HEK293T (cell line): ENCODE results near the gene PAPOLA.

Experiments used
- BHLHE40 ChIP-seq: fragments of 450-650 bp; IDR thresholded peaks from 2 replicates; pipeline ENCODE4 v1.6.1; 2016; ENCODE audit warnings: mild to moderate bottlenecking, moderate library complexity, borderline replicate concordance
- CTBP1 ChIP-seq: fragments of 450-650 bp; IDR thresholded peaks from 2 replicates; pipeline ENCODE4 v1.6.1; 2016; ENCODE audit warnings: borderline replicate concordance
- ELF4 ChIP-seq: fragments of 450-650 bp; IDR thresholded peaks from 2 replicates; pipeline ENCODE4 v1.6.1; 2017; ENCODE audit warnings: antibody characterized with exemption
- FOXA1 ChIP-seq: fragments of 450-650 bp; IDR thresholded peaks from 2 replicates; pipeline ENCODE4 v1.6.1; 2016; ENCODE audit warnings: mild to moderate bottlenecking
- FOXK2 ChIP-seq: fragments of 450-650 bp; IDR thresholded peaks from 2 replicates; pipeline ENCODE4 v1.6.1; 2016; ENCODE audit warnings: mild to moderate bottlenecking
- HDGF ChIP-seq: fragments of 450-650 bp; IDR thresholded peaks from 2 replicates; pipeline ENCODE4 v1.6.1; 2017; ENCODE audit warnings: antibody characterized with exemption, borderline replicate concordance
- L3MBTL2 ChIP-seq: fragments of 450-650 bp; conservative IDR thresholded peaks from 2 replicates; pipeline ENCODE4 v1.6.1; 2016; ENCODE audit warnings: mild to moderate bottlenecking
- LEF1 ChIP-seq: fragments of 450-650 bp; IDR thresholded peaks from 2 replicates; pipeline ENCODE4 v1.6.1; 2017; ENCODE audit warnings: mild to moderate bottlenecking, borderline replicate concordance
- NFRKB ChIP-seq: fragments of 450-650 bp; IDR thresholded peaks from 2 replicates; pipeline ENCODE4 v1.6.1; 2016; ENCODE audit warnings: mild to moderate bottlenecking, moderate library complexity
- SP1 ChIP-seq: fragments of 450-650 bp; IDR thresholded peaks from 2 replicates; pipeline ENCODE4 v1.6.1; 2017
- SUZ12 ChIP-seq: fragments of 450-650 bp; IDR thresholded peaks from 2 replicates; pipeline ENCODE4 v1.6.1; 2016; ENCODE audit warnings: mild to moderate bottlenecking
- TARDBP ChIP-seq: fragments of 450-650 bp; IDR thresholded peaks from 2 replicates; pipeline ENCODE4 v1.6.1; 2016
- ZNF384 ChIP-seq: fragments of 450-650 bp; IDR thresholded peaks from 2 replicates; pipeline ENCODE4 v1.6.1; 2016
- TF ChIP-seq, protein P1 (sequence below): fragments of 450-650 bp; IDR thresholded peaks from 2 replicates; pipeline ENCODE4 v1.6.1; 2016

DNA sequence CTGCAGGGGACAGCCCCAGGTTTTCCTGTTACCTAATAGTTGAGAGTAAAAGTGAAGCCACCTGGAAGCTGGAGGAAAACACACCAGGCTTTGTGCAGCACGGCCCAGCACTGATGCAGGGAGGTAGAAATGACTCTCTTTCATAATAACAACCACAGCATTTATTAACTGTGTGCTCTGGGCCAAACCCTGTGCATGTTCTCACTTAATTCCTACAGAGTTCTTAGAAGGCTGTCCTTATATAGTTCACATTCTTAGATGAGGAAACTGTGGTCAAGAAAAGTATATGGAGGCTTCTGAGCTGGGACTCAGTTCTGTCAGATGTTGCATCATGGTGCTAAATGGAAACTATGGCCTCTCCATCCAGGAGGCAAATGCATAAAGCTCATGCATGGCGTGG lies 100.0 kb downstream of the PAPOLA start:
- TF ChIP-seq ELF4: no peak
- TF ChIP-seq BHLHE40: no peak
- TF ChIP-seq SP1: no peak
- no peak for TF ChIP-seq FOXK2
- TF ChIP-seq SUZ12: no peak
- no peak for TF ChIP-seq FOXA1
- TF ChIP-seq CTBP1: no peak
- no peak for TF ChIP-seq ZNF384
- no peak for TF ChIP-seq TARDBP
- TF ChIP-seq, protein P1, sequence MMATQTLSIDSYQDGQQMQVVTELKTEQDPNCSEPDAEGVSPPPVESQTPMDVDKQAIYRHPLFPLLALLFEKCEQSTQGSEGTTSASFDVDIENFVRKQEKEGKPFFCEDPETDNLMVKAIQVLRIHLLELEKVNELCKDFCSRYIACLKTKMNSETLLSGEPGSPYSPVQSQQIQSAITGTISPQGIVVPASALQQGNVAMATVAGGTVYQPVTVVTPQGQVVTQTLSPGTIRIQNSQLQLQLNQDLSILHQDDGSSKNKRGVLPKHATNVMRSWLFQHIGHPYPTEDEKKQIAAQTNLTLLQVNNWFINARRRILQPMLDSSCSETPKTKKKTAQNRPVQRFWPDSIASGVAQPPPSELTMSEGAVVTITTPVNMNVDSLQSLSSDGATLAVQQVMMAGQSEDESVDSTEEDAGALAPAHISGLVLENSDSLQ: no peak
- no peak for TF ChIP-seq HDGF
- no peak for TF ChIP-seq L3MBTL2
- no peak for TF ChIP-seq LEF1
- TF ChIP-seq NFRKB: no peak
